Upper lobe of right lung (tissue), 1 donor: ENCODE results near the gene CYBB. TPM values are rescaled to one million over a fixed set of nuclear protein-coding genes. Genes with fewer than 3 reads are reported as not detected.
A peak's percentile ranks its signal among the peaks of the same experiment; 100 is the strongest.

Experiments
- ATAC-seq: fragments of 200-7000 bp; cut with Tn5 transposase; one replicate; pipeline ENCODE4 v1.9.1; 2020; ENCODE audit warnings: mild to moderate bottlenecking, moderate library complexity
- DNase-seq: peaks from one replicate; pipeline ENCODE4 v3.0.0-alpha.2; 2020
- H3K27ac ChIP-seq: fragments of 200-600 bp; one replicate; pipeline ENCODE4 v1.8.0; 2022
- H3K27me3 ChIP-seq: fragments of 200-600 bp; one replicate; pipeline ENCODE4 v1.8.0; 2022; ENCODE audit warnings: mild to moderate bottlenecking
- H3K36me3 ChIP-seq: fragments of 200-600 bp; one replicate; pipeline ENCODE4 v1.8.0; 2022
- H3K4me1 ChIP-seq: fragments of 200-600 bp; one replicate; pipeline ENCODE4 v1.8.0; 2022
- H3K4me3 ChIP-seq: fragments of 200-600 bp; one replicate; pipeline ENCODE4 v1.8.0; 2022; ENCODE audit warnings: mild to moderate bottlenecking
- H3K9me3 ChIP-seq: fragments of 200-600 bp; one replicate; pipeline ENCODE4 v1.8.0; 2022
- CTCF ChIP-seq: fragments of 200-600 bp; IDR thresholded peaks from one replicate; pipeline ENCODE4 v1.8.0; 2022; ENCODE audit warnings: antibody characterized with exemption
- intact Hi-C: fragments of 100-400 bp; cut with DNase I; formaldehyde crosslinking; loops from one replicate; pipeline ENCODE4 v1.11.0; 2022
- total RNA-seq: library from RNA; stranded (reverse); fragmentation: NEBNext Ultra II Directional; extraction: Animal tissue kit (Norgen Biotek cat#: 25700); gene quantifications from one replicate; pipeline ENCODE4 v1.2.1, GENCODE V29; 2021
- donor health status: DM: no; HTN: yes; CAD: no; lungs with severe emphysema.

Gene CYBB
- total RNA-seq, 1 donor from 2014 or later: 225 TPM

DNA sequence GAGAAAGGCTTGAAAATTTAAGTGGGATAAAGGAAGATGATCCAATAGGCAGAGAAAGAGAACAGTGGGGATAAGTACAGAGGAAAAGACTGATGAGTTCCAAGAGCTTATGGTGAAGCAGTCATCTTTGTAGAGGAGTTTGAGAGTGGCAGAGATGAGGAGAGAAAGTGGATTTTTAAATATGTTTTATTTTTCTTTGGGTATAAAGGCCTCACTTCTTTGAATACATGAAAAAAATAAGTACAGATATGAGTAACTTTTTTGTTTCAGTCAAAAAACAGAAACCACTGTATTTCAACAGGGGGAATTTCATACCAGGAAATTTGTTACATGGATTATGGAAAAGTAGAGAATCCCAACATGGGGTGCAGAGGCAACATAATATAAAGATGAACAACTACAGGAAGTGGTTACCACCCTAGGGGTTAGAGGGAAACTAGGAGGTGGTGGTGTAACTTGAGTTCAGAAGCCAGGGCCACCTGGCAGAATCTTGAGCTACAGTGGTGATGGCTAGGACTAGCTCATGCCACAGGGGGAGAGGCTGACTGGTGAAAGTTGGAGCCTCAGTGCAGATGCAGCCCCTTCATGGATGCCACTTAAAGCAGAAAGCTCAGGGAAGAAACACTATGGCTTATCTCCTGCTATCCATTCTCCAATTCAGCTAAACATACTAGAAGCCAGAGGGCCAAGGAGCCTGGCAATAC is 3.4 kb upstream of the CYBB start:
- H3K27me3 ChIP-seq: no peaks in the 10 kb centered on the region
- ATAC-seq: no peak
- intact Hi-C loops: no loop called here
- no peaks in the 10 kb centered on the region for H3K36me3 ChIP-seq
- H3K27ac ChIP-seq: no peak overlapping the region
- TF ChIP-seq CTCF: no peak
- no peak for DNase-seq
- no peaks in the 10 kb centered on the region for H3K4me1 ChIP-seq
- H3K4me3 ChIP-seq: no peak overlapping the region
- no peaks in the 10 kb centered on the region for H3K9me3 ChIP-seq

- no peak for TF ChIP-seq CTCF
- Histone ChIP-seq H3K27ac (no peak overlapping the region), H3K4me1 (no peaks in the 10 kb centered on the region), H3K4me3 (no peak overlapping the region), H3K9me3 (no peaks in the 10 kb centered on the region), H3K27me3 (no peaks in the 10 kb centered on the region), H3K36me3 (no peaks in the 10 kb centered on the region)
- no peak for DNase-seq
- intact Hi-C loops: no loop called here
- no peak for ATAC-seq
Observed at GRCh38 chrX:37776987-37777325, 2.9 kb upstream of the CYBB start.

DNA sequence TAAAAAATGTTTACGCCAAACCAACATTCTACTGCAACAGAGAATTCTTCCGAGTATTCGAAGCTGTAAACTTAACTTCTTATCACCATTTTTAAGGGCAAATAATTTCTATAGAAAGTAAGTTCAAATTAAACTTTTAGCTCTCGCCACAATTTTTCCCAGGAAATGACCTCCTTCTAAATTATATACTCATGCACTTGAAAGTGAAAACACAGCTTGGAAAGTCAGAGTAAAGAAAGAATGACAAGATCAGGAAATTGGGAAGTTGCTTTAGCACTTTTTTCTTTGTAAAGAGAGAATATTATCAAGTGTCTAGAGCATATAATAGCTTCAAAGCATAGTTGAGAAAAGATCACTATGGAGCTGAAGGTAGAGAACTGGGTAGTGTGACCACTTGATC is 1.2 kb downstream of the CYBB start:
- Histone ChIP-seq H3K9me3 (no peaks in the 10 kb centered on the region), H3K4me1 (no peaks in the 10 kb centered on the region), H3K27me3 (no peaks in the 10 kb centered on the region), H3K4me3 (peak overlapping the region; percentile 28), H3K27ac (peak overlapping the region; percentile 58), H3K36me3 (no peaks in the 10 kb centered on the region)
- TF ChIP-seq CTCF: no peak
- ATAC-seq (no peak), DNase-seq (no peak)
- intact Hi-C loops: no loop called here

DNA sequence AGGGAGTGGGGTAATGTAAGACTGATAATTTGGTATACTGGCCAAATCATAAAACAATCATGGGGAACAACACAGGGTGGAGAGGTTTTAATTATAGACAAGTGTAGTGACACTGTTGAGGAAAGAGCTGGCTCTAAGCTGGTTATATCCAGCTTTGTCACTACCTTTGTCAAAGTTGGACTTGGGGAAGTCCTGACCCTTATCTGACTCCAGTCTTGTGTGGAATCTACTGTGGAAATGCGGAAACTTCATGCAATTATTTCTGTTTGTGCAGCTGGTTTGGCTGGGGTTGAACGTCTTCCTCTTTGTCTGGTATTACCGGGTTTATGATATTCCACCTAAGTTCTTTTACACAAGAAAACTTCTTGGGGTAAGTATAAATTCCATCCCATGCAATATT is 2.0 kb downstream of the CYBB start:
- Histone ChIP-seq H3K4me3 (peak overlapping the region; percentile 28), H3K27ac (peak overlapping the region; percentile 58), H3K9me3 (no peaks in the 10 kb centered on the region), H3K27me3 (no peaks in the 10 kb centered on the region), H3K36me3 (no peaks in the 10 kb centered on the region), H3K4me1 (no peaks in the 10 kb centered on the region)
- no peak for DNase-seq
- intact Hi-C loops: no loop called here
- peak; percentile 47 for ATAC-seq
- TF ChIP-seq CTCF: no peak

- ATAC-seq: no peak
- Histone ChIP-seq H3K27me3 (no peaks in the 10 kb centered on the region), H3K4me1 (no peaks in the 10 kb centered on the region), H3K9me3 (no peaks in the 10 kb centered on the region), H3K4me3 (peak overlapping the region; percentile 28), H3K27ac (no peak overlapping the region), H3K36me3 (no peaks in the 10 kb centered on the region)
- no peak for DNase-seq
- no peak for TF ChIP-seq CTCF
- intact Hi-C loops: no loop called here
Observed at GRCh38 chrX:37782359-37782758, 2.5 kb downstream of the CYBB start.

GRCh38 chrX:37783305-37783704 is 3.4 kb downstream of the CYBB start:
- H3K9me3 ChIP-seq: no peaks in the 10 kb centered on the region
- peak; percentile 58 for DNase-seq

More at GRCh38 chrX:37783305-37783704, 3.4 kb downstream of the CYBB start:
- TF ChIP-seq CTCF: no peak
- intact Hi-C loops: no loop called here
- Histone ChIP-seq H3K36me3 (no peaks in the 10 kb centered on the region), H3K4me1 (no peaks in the 10 kb centered on the region), H3K27ac (no peak overlapping the region), H3K4me3 (peak overlapping the region; percentile 28), H3K27me3 (no peaks in the 10 kb centered on the region)
- ATAC-seq: peak; percentile 54
